ENCODE results near the gene TSPEAR.

Gene TSPEAR

GRCh38 chr21:44710294-44710665, 1.1 kb downstream of the TSPEAR start:
- no peak for TF ChIP-seq CTCF (IDR thresholded peaks at IDR 0.05)

- TF ChIP-seq CTCF (IDR thresholded peaks at IDR 0.05): no peak
Observed at GRCh38 chr21:44709426-44710293, 1.7 kb downstream of the TSPEAR start.

GRCh38 chr21:44708866-44709425, 2.4 kb downstream of the TSPEAR start:
- no peak for TF ChIP-seq CTCF (IDR thresholded peaks at IDR 0.05)

- no peak for TF ChIP-seq CTCF (IDR thresholded peaks at IDR 0.05)
Observed at GRCh38 chr21:44708213-44708865, 3.0 kb downstream of the TSPEAR start.

- TF ChIP-seq CTCF (IDR thresholded peaks at IDR 0.05): no peak
Observed at GRCh38 chr21:44706706-44707581, 4.4 kb downstream of the TSPEAR start.

- TF ChIP-seq CTCF (IDR thresholded peaks at IDR 0.05): no peak
Observed at GRCh38 chr21:44706026-44706705, 5.2 kb downstream of the TSPEAR start.

GRCh38 chr21:44704636-44705001, 6.8 kb downstream of the TSPEAR start:
- no peak for TF ChIP-seq CTCF (IDR thresholded peaks at IDR 0.05)

Data from LNCAP (cell line).